ENCODE data around the gene FUT8.

The FUT8 gene

GRCh38 chr14:65491274-65491673, 78.7 kb downstream of the FUT8 start:
- no peak for DNase-seq (ENCODE audit: low read depth in 3 of 3)

DNA sequence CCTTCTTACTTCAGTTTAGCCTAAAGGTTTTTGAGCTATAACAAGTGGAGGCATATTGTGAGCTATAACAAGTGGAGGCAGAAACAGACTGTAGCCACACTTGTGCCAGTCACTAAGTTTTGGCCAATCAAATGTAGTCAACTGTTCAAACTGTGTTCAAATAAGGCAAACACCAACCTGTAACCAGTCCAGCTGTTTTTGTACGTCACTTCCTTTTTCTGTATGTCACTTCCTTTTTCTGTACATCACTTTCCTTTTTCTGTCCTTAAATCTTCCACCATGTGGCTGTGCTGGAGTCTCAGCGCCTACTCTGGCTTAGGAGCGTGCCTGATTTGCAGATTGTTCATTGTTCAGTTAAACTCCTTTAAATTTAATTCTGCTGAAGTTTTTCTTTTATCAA, 79.7 kb downstream of the FUT8 start:
- DNase-seq (ENCODE audit: low read depth in 3 of 3), result no peak

DNA sequence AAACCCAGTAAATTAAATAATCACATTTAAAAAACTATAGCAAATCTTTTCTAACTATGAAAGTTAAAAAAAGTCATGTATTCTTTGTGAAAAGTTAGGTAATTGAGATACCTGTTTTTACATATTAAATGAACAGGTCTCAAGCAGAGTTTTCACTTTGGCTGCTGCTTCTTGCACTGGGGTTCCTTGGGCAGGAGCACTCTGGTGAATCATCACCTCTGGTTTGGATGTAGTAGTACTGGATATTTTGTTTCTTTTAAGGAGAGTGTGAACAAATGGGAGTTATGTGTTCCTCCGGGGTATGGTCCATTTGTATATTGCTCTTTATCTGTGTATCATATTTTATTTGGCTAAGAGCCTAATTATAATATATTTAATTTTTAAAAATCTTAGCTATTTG, 82.7 kb downstream of the FUT8 start:
- no peak for DNase-seq (ENCODE audit: low read depth in 3 of 3)

GRCh38 chr14:65496178-65496993, 83.9 kb downstream of the FUT8 start:
- no peak for DNase-seq (ENCODE audit: low read depth in 3 of 3)

GRCh38 chr14:65499138-65499537, 86.6 kb downstream of the FUT8 start:
- DNase-seq (ENCODE audit: low read depth in 3 of 3), result no peak

DNA sequence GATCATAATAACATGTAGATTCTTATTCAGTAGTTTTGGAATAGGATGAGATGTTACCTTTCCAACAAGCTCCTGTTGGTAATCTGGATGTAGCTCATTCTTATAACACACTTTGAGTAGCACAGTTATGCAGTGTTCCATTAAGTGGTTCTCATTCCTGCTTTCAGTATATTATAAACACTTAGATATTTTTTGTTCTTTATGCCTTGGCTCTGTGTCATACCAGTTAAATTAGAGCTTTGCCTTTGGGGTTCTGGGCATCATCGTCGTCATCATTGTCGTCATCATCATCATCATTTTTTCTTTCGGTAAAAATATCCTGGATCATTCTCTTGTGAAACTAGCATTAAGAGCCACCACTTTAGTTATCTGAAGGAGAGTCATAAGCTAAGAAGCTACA, 87.5 kb downstream of the FUT8 start:
- no peak for DNase-seq (ENCODE audit: low read depth in 3 of 3)

DNA sequence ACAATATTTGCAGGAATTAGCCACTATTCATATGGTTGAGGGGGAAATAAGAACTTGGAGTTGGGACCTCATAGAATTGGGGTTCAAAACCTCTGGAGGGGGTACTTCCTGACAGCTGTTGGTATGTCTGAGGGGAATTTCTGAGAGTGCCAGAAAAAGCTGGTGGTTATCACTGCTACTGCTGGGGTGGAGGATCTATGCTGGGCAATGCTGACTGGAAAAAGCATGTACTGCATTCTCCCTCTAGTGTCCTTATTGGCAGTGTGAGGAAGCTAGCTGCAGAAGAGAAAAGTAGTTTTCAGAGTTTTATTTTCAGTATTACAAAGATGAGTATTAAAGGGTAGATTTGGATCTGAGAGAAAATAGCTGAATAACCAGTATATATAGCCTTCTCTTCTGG, 88.8 kb downstream of the FUT8 start:
- no peak for DNase-seq (ENCODE audit: low read depth in 3 of 3)

DNA sequence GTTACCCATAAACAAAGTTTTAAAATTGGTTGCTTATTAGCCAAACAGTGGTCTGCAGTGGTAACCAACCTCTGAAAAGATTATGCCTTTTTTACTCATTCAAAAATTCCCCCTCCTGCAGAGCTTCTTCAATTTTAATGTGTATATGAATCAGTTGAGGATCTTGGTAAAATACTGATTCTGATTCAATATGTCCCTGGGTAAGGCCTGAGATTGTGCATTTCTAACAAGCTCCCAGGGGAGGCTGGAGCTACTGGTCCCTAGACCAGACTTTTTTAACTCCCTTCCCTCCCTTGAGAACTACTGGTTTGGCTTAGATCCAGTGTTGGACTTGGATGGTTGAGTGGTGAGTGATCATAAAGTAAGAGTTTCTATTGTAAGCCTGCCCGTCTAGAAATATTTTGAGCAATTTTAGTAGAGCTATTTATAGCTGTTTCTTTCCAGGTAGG, 90.2 kb downstream of the FUT8 start:
- no peak for DNase-seq (ENCODE audit: low read depth in 3 of 3)

- DNase-seq (ENCODE audit: low read depth in 3 of 3), result no peak
Observed at GRCh38 chr14:65503771-65504170, 91.2 kb downstream of the FUT8 start.

DNA sequence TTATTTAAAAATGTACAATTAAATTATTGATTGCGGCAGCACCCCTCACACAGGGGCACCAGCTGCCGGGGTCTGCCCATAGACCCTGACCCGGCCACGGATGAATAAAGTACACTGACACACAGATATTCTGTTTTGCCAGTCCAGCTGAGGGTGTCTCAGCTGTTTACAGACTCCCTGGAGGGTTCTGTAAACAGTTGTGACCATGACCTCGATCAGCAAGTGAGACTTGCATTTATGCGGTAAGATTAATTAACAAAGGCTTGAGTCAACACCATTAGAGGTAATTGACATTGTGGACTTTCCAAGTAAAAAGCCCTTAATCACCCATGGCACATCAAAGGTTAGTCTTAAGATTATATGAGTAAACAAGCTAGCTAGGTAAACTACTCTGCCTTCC, 94.3 kb downstream of the FUT8 start:
- no peak for DNase-seq (ENCODE audit: low read depth in 3 of 3)

DNA sequence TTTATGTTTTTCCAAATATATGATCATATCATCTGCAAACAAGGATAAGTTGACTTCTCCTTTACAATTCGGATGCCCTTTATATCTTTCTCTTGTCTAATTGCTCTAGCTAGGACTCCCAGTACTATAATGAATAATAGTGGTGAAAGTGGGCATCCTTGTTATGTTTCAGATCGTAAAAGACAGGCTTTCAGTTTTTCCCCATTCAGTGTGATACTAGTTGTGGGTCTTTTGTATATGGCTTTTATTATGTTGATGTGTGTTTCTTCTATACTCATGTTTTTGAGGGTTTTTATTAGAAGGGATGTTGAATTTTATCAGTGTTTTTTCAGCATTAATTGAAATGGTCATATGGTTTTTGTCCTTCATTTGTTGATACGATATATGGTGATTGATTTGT, 97.3 kb downstream of the FUT8 start:
- DNase-seq (ENCODE audit: low read depth in 3 of 3), result no peak

GRCh38 chr14:65513671-65514070, 101.1 kb downstream of the FUT8 start:
- DNase-seq (ENCODE audit: low read depth in 3 of 3), result no peak

DNA sequence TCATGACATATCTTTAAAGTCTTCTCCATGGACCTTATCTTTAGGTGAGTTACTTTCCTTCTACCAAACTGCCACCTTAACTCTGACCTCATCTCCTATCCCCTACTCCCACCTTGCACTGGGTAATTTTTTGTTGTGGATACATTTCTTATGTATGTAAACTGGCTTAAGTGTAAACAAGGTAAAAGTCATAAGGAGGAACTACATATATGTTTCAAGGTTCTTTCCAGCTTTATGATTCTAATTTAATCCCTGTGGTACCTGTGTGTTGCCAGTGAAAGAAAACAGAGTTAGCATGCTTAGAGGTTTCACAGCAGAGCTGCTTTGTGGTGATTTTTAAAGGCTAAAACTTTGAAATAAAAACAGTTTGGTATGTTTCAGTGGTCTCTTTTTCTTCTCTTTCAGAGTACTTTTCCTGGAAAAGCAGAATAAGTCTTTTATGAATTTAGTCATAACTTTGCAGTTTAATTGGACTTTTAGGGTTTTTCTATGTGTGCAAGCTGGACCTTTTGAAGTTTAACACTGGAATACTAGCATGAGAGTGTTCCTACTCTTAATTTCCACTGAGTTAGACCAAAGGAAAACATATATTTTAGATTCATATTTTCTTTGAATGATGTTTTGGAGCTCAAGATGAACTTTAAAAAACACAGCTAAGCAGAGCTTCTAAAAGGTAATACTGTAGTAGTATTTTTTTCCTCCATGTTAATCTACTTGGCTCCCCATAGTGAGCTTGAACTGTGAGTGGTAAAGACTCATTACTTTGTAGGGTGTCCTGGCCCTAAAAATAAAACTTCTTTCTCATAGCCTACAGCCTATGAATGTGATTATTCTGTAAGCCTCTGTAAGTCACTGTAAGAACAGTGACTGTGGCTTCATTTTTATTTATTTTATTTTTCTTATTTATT, 105.4 kb downstream of the FUT8 start:
- DNase-seq (ENCODE audit: low read depth in 3 of 3), result no peak

DNA sequence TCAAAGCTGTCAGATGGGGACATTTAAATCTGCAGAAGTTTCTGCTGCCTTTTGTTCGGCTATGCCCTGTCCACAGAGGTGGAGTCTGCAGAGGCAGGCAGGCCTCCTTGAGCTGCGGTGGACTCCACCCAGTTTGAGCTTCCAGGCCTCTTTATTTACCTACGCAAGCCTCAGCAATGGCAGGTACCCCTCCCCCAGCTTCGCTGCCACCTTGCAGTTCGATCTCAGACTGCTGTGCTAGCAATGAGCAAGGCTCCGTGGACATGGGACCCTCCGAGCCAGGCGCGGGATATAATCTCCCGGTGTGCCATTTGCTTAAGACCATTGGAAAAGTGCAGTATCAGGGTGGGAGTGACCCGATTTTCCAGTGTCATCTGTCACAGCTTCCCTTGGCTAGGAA, 115.5 kb downstream of the FUT8 start:
- DNase-seq (ENCODE audit: low read depth in 3 of 3), result no peak

GRCh38 chr14:65531148-65531547, 118.6 kb downstream of the FUT8 start:
- no peak for DNase-seq (ENCODE audit: low read depth in 3 of 3)

GRCh38 chr14:65533736-65534404, 121.3 kb downstream of the FUT8 start:
- DNase-seq (ENCODE audit: low read depth in 3 of 3), result no peak

GRCh38 chr14:65536781-65537423, 124.4 kb downstream of the FUT8 start:
- no peak for DNase-seq (ENCODE audit: low read depth in 3 of 3)

GRCh38 chr14:65548878-65549277, 136.3 kb downstream of the FUT8 start:
- no peak for DNase-seq (ENCODE audit: low read depth in 3 of 3)

- no peak for DNase-seq (ENCODE audit: low read depth in 3 of 3)
Observed at GRCh38 chr14:65549429-65549828, 136.9 kb downstream of the FUT8 start.

DNA sequence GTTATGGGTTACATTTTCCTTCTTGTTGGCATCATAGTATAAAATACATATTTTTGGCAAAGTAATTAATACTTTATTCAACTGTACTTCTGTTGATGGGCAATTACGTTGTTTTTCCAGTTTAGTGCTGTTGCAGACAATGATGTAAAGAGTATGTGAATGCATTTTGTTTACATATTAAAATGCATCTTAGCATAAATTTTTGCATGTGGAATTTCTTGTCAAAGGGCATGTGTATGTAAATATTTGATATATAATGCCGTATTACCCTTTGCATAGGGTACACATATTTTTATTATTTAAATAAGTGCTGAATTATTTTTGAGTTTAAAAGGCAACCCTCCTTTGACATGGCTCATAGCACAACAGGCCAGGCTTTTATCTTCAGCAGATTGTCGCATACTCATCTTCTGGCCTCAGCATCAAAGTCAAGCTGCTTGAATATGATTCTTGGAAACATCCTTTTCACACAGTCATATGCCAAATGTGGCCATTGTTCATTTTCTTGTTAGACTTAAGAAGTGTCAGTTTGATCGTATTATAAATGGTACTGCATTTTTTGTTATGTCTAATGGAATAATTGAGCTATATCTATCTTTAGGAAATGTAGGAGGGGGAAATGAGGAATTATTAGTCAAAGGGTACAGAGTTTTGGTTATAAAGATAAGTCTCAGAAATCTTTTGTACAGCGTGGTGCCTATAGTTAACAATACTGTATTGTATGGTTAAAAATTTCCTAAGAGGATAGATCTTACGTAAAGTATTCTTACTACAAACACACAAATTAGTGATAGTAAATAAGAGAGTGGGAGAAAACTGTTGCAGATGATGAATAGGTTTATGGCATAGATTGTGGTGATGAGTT, 138.5 kb downstream of the FUT8 start:
- no peak for DNase-seq (ENCODE audit: low read depth in 3 of 3)

GRCh38 chr14:65552724-65553123, 140.2 kb downstream of the FUT8 start:
- no peak for DNase-seq (ENCODE audit: low read depth in 3 of 3)
